ENCODE data around the gene EML6.

DNA sequence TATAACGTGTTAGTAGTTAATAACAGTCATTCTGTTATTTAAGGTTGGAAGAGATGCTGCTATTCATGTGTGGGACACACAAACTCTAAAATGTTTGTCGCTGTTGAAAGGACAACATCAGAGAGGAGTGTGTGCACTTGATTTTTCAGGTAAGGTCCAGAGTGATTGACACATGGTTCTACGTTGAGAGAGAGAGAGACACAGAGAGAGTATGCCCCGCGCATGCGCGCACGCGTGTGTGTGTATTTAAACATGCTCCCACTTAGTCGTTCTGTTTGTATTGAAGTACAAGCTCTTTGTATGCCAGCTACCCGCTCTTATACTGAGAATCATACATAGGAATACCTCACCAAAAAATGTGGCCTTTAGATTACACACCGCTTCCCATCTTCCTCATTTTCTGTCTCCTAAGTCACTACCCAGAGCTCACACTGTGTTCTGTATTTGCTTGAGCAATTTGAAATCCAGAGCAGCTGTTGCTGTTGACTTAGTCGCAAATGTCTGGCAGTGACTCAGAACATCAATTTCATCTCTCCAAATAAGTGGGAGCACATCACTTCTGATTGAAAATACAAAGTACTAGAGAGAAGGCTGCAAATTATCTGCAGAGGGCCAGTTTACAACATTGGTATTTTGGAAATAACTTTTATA is 148.1 kb downstream of the EML6 start:
- TF ChIP-seq POLR2AphosphoS5 (IDR thresholded peaks at IDR 0.05) (no peak), POLR2A (IDR thresholded peaks at IDR 0.05) (no peak)
- TF ChIP-seq, protein P1, sequence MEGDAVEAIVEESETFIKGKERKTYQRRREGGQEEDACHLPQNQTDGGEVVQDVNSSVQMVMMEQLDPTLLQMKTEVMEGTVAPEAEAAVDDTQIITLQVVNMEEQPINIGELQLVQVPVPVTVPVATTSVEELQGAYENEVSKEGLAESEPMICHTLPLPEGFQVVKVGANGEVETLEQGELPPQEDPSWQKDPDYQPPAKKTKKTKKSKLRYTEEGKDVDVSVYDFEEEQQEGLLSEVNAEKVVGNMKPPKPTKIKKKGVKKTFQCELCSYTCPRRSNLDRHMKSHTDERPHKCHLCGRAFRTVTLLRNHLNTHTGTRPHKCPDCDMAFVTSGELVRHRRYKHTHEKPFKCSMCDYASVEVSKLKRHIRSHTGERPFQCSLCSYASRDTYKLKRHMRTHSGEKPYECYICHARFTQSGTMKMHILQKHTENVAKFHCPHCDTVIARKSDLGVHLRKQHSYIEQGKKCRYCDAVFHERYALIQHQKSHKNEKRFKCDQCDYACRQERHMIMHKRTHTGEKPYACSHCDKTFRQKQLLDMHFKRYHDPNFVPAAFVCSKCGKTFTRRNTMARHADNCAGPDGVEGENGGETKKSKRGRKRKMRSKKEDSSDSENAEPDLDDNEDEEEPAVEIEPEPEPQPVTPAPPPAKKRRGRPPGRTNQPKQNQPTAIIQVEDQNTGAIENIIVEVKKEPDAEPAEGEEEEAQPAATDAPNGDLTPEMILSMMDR (IDR thresholded peaks at IDR 0.05), result no peak
